SH-SY5Y (cell line): ENCODE data around the gene NPS.

ENCODE experiments used
- GATA2 ChIP-seq: IDR thresholded peaks from 2 replicates; pipeline ENCODE4 v1.6.1; 2011; ENCODE audit warnings: mild to moderate bottlenecking, low read depth, low read length
- GATA3 ChIP-seq: IDR thresholded peaks from 2 replicates; pipeline ENCODE4 v1.6.1; 2011; ENCODE audit warnings: low read depth, mild to moderate bottlenecking, low read length, moderate library complexity

DNA sequence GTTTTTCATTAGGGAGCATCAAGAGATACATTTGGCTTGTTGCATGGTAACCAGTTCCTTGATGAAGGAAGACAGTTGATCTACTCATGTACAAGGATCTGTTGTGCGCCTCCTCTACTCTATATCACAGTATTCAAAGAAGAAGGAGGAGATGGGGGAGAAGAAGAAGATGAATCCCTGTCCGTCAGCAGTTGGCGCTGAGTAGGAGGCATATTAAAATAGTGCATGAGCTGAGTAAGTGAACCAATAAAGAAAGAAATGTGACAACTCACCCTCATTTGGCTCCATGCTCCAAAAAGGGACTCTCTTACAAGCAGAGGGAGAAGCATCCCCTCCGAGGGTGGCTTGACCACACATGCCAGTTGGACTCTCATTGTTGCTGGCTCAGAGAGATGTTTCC lies 20.1 kb downstream of the NPS start:
- no peak for TF ChIP-seq GATA2
- no peak for TF ChIP-seq GATA3
